Erythroblast (primary cell): ENCODE data around the gene NCKAP5.

ENCODE experiments used
- GATA1 ChIP-seq: IDR thresholded peaks from 2 replicates; pipeline ENCODE4 v1.6.1; 2011; ENCODE audit warnings: low read depth, mild to moderate bottlenecking, control low read depth, low read length, moderate library complexity
- POLR2A ChIP-seq: IDR thresholded peaks from 2 replicates; pipeline ENCODE4 v1.6.1; 2011; ENCODE audit warnings: mild to moderate bottlenecking, low read length

- TF ChIP-seq POLR2A: no peak
- TF ChIP-seq GATA1: no peak
Observed at GRCh38 chr2:132980304-132980703, 588.0 kb downstream of the NCKAP5 start.
